Activated CD8-positive, alpha-beta memory T cell treated with anti-CD3 and anti-CD28 coated beads, Interleukin-2, amount 50 U/mL, for 48 hours (primary cell): ENCODE data around the gene FOXE3.

ENCODE experiments used
- DNase-seq: peaks from one replicate; pipeline ENCODE4 v3.0.0-alpha.2; 2020

Gene FOXE3

DNA sequence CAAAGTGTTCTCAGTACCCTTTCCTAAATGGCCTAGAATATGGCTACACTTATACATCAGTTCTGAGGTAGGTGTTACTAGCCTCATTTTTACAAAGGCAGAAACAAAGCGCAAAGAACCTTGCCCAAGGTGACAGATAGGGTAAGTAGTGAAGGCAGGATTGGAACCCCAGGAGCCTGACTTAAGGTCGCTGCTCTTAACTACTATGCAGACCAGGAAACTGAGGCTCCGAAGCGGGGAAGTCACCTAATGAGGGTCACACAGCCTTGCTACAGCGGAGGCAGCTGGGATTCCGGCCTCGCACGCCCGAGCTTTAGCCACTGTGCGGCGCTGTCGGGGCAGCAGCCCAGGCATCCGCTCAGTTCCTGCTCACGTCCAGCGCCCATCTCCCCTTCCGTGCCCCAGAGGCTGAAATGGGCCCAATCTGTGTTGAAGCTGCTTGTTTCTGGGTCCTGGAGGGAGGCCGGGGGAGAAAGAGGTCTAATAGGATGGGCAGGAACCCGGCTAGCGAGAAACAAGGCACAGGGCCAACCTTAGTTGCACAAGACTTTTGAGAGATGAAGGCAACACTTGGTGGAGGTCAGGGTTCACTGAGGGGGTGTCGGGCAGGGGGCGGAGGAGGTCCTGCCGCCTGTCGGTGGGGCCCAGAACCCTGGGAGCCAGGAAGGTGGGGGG, 20.4 kb downstream of the FOXE3 start:
- peak; percentile 91 for DNase-seq

- DNase-seq = peak; percentile 60
Observed at GRCh38 chr1:47436979-47437446, 20.9 kb downstream of the FOXE3 start.

GRCh38 chr1:47437447-47438164, 21.5 kb downstream of the FOXE3 start, which contains the start of gene FOXD2:
FOXD2 (plus strand) TSS chr1:47438044; CDS start chr1:47438136, 92 bp downstream.
- DNase-seq = peak; percentile 100

GRCh38 chr1:47438165-47439016, 22.3 kb downstream of the FOXE3 start:
- DNase-seq = peak; percentile 71

DNA sequence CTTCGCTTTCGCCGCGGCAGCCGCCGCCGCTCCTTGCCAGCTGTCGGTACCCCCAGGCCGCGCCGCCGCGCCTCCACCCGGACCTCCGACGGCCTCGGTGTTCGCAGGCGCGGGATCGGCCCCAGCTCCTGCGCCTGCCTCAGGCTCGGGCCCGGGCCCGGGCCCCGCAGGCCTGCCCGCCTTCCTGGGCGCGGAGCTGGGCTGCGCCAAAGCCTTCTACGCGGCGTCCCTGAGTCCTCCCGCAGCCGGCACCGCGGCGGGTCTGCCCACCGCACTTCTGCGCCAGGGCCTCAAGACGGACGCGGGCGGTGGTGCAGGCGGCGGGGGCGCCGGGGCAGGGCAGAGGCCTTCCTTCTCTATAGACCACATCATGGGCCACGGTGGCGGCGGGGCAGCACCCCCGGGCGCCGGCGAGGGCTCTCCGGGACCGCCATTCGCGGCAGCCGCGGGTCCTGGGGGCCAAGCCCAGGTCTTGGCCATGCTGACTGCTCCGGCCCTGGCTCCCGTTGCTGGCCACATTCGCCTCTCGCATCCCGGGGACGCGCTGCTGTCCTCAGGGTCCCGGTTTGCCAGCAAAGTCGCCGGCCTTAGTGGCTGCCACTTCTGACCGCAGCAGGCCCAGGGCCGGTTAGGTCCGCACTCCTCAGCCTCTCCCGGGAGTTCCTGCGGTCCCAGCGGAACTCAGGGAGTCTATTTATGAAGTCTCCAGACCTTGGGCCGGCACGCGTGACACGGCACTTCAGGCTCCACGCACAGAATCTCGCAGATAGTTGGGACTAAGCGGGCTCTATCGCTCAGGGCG, 23.1 kb downstream of the FOXE3 start:
- DNase-seq = no peak

- DNase-seq = no peak
Observed at GRCh38 chr1:47439819-47440598, 23.9 kb downstream of the FOXE3 start.

GRCh38 chr1:47440599-47441081, 24.6 kb downstream of the FOXE3 start:
- DNase-seq = no peak

DNA sequence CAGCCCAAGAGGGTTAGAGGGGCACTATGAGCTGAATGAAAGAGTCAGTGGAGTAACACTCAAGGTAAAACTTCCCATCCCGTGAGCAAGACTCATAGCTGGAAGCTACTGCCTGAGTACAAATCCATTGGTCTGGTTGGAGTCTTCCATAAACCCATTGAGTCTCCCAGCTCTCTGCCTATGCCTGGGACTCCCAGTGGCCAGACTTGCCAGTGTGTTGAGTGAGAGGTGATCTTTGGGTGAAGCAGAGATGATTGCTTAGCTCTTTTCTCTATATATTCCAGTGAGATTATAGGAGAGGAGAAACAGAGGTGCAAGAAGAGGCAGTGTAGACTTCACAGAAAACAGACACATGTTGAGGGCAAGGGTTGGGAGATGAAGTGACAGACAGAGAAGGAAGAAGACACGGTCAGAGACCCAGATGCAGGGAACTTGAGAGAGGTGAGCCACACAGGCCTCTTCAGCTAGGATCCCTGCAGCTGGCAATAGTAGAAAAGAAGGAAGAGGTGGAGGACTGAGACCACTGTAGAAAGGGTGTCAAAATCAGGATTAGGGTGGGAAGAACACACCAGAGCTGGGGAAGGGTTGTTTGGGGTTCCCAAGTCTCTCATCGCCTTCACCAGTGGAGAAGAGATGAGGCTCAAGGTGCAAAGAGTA, 25.5 kb downstream of the FOXE3 start:
- DNase-seq = no peak

GRCh38 chr1:47442202-47442601, 26.1 kb downstream of the FOXE3 start:
- DNase-seq = no peak

GRCh38 chr1:47442842-47443529, 26.9 kb downstream of the FOXE3 start:
- no peak for DNase-seq

DNA sequence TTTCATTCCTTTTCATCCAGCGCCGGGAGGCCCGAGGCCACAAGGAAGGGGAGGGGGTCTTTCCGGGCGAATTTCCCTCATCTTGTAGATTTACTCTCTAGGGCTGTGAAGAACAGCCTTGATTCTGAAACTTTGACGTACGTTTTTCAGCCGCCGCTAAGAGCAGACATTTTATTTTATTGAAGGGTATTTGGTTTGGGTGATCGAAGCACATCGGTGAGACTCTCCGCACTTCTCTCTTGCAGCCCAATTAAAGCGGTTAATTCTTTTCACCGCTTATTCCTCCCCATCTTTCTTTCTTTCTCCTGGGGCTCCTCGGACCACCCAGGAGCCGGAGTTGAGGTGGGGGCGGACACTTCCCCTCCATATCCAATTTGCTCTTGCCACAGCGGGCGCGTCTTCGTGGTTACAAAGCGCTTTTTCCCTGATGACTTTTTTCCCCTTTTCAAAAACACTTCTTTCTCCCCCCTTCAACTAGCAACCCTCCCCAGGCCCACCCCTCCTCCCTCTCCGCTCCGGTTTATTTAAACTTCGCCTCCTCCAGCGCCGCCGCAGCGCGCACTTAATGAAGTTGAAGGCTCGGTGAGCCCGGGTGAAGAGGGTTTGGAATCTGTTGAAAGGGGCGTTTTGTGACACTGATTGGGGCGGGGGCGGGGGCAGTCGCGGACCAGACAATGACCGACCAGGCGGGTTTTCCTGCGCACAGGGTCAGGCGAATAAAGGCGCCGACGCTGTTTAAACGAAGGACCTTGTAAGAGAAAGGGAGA, 27.6 kb downstream of the FOXE3 start:
- DNase-seq = no peak

DNA sequence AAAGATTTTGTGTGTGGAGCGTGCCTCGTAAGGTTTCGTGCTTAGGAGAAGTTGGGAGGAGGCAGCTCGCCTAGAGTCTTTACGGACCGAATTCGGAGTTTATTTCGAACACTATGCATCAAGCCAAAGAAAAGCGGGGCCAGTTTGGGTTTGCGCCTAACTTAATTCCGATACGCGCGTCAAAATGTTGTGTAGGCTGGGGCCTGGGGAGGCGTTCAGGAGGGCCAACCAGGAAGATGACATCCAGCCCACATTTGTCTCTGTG, 28.1 kb downstream of the FOXE3 start:
- DNase-seq = no peak

- DNase-seq = peak; percentile 73
Observed at GRCh38 chr1:47444562-47445465, 28.7 kb downstream of the FOXE3 start.

- no peak for DNase-seq
Observed at GRCh38 chr1:47445823-47446550, 29.9 kb downstream of the FOXE3 start.

DNA sequence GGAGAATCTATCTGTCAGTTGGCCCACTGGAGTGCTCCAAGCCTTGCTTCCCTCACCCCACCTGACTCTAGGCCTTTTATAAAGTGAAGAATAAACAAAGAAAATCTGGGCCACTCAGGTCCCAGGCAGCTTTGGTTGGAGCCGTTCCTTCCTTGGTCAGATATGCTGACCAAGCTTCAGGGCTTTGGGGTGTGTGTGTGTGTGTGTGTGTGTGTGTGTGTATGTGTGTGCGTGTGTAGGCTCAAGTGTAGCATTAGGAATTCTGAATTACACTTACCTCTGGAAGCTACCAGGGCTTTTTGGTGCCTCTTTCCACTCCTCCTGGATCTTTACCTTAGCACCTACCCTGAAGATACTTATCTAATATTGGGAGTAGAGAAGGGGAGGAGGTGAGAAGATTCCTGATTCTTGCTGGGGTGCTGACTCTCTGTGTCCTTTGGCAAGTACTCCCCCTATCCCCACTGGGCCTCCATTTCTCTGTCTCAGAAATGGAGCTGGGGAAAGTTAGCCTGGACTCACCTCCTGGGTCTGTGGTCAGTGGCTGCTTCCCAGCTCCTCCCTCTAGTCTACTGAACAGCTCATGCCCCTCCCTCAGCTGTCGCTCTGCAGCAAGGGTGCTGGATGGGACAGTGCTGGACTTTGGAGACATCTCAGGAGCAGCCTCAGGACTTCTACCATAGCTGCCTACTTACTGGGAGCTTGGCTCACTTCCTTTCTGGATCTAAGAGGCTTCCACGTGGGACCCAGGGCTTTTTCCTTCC, 32.6 kb downstream of the FOXE3 start:
- DNase-seq = no peak

DNA sequence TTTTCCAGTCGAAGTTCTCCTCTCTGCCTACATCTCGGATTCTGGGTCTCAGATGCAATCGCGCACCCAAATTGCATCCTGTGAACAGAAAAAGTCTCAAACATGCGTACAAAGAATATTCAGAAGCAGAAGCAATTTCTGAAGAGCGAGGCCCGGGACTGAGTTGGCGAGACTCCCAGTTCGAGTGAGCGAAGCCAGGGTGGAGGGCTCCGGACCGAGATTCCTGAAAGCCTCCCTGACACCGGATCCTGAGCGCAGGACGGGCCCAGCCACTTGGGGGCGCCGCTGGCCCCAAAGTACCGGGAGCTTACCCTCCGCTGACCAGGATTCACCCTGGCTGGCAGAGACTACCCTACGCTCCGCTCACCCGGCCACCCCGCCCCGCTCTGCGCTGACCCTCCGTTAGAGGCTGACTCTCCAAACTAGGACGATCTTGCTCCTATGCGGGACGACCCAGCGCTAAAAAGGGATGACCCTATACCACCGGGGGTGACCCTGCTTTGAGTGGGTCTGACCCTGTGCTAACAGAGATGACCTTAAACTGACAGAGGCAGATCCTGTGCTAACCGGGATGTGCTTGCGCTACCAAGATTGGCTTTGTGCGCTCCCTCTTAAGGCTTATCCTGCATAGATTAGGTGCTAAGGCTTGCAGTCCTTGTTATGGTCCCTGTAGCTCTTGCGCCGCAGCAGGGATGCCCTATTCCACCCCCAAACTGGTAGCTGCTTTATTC, 33.9 kb downstream of the FOXE3 start:
- no peak for DNase-seq

DNA sequence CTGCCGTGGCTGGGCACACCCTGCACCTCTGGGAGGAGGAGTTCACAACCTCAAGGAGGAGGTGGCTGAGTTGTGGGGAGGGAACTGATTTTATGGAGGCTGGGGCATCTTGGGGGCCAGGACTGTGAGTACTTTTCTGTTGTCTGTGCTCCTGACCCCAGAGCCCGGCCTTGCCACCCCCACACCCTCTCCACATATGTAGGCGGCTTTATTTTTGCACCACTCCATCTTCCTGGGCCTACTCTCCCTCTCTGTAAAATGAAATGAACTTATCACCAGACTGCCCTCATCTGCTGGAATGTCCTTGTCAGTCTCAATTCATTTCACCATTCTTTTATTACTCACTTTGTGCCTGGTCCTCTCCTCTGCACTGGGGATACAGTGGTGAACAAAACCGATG, 34.5 kb downstream of the FOXE3 start:
- no peak for DNase-seq
